Measurements from ENCODE around the gene PLCXD3.

- no peak for TF ChIP-seq EZH2phosphoT487 (IDR thresholded peaks at IDR 0.05; ENCODE audit: insufficient read depth, low read depth)
- no peak for TF ChIP-seq EZH2 (IDR thresholded peaks at IDR 0.05; ENCODE audit: insufficient read depth, poor library complexity, severe bottlenecking)
Observed at GRCh38 chr5:41413074-41413473, 97.3 kb downstream of the PLCXD3 start.

Measured in GM23248 (cell line).